ENCODE results near the gene GNA12. TPM values are rescaled to one million over a fixed set of nuclear protein-coding genes. Genes with fewer than 3 reads are reported as not detected.
A peak's percentile ranks its signal among the peaks of the same experiment; 100 is the strongest.

Gene GNA12
- total and polyA plus RNA-seq, 9 of the 15 experiments (the other 6 are each of a cell fraction or from before 2014, with no cell fraction given) = 0.65 to 32.7 (median 9.6) TPM

- TF ChIP-seq ZNF592 (IDR thresholded peaks at IDR 0.05) (peak; percentile 18; the same call in 1 of the 2 replicates), NFRKB (IDR thresholded peaks at IDR 0.05; ENCODE audit: low read depth) (no peak), UBTF (IDR thresholded peaks at IDR 0.05; ENCODE audit: borderline replicate concordance in 1 of 2, low read depth in 2 of 2, low read length in 2 of 2) (no peak)
Measured at GRCh38 chr7:2719007-2719406, 125.1 kb downstream of the GNA12 start (continued).

Data from K562 (cell line).